ENCODE measurements around the gene FMO5. TPM values are rescaled to one million over a fixed set of nuclear protein-coding genes. Genes with fewer than 3 reads are reported as not detected.
A peak's percentile ranks its signal among the peaks of the same experiment; 100 is the strongest.

Gene FMO5
- polyA plus RNA-seq, 1 donor (not counting 4 experiments of a cell fraction or from before 2014, with no cell fraction given) = 0.31 TPM

DNA sequence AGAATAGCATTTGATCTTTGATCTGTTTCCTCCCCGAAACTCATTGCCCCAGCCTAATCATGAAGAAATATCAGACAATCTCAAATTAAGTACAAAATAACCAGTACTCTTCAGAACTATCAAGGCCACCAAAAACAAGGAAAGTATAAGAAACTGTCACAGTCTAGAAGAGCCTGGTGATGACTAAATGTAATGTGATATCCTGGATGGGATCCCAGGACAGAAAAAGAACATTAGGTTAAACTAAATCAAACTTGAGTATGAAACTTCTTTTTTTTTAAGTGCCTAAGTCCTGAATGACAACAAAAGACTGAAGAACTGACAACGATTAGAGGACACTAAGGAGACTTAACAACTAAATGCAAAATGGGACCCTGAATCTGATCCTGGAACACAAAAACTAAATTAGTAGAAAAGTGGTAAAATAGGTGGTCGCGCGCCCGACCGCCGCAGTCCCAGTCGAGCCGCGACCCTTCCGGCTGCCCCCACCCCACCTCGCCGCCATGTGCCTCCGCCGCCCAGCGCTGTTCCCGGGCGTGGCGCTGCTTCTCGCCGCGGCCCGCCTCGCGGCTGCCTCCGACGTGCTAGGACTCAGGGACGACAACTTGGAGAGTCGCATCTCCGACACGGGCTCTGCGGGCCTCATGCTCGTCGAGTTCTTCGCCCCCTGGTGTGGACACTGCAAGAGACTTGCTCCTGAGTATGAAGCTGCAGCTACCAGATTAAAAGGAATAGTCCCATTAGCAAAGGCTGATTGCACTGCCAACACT lies 47.3 kb downstream of the FMO5 start:
- dilution Hi-C loops (cut with MboI; ENCODE audit: extremely low pct_ligation_motif_present, low sequenced_read_pairs) = no loop called here
- DNase-seq (ENCODE audit: low read depth, low spot score) (no peak), FAIRE-seq (no peak)
- Histone ChIP-seq H3K27me3 (ENCODE audit: control insufficient read depth, extremely low read depth, insufficient read depth, low read length) (no peaks in the 10 kb centered on the region), H3K4me1 (ENCODE audit: control insufficient read depth, extremely low read depth, insufficient read depth, low read length) (peaks cover 8% of the 10 kb centered on the region), H3K9me3 (ENCODE audit: control insufficient read depth, low read depth, low read length) (no peaks in the 10 kb centered on the region), H3K79me2 (ENCODE audit: control insufficient read depth, insufficient read depth, low read length) (peaks cover 5% of the 10 kb centered on the region), H3K27ac (ENCODE audit: control insufficient read depth, insufficient read depth, low read length) (no peak overlapping the region), H2AFZ (ENCODE audit: control insufficient read depth, low read length) (no peak overlapping the region), H3K4me2 (ENCODE audit: control insufficient read depth, extremely low read depth, insufficient read depth, low read depth, low read length) (peak overlapping the region; percentile 41), H3K9me1 (ENCODE audit: control insufficient read depth, extremely low read depth, insufficient read depth, low read length) (no peaks in the 10 kb centered on the region), H3K36me3 (ENCODE audit: control insufficient read depth in 2 of 2, extremely low read depth in 1 of 2, insufficient read depth in 2 of 2, low read length in 2 of 2) (no peaks in the 10 kb centered on the region), H3K9ac (ENCODE audit: control insufficient read depth, extremely low read depth, insufficient read depth, low read length) (no peak overlapping the region), H4K20me1 (ENCODE audit: control insufficient read depth, extremely low read depth, insufficient read depth, low read length) (no peaks in the 10 kb centered on the region), H3K4me3 (ENCODE audit: control insufficient read depth in 2 of 3, extremely low read depth in 1 of 3, insufficient read depth in 2 of 3, low read depth in 1 of 3, low read length in 3 of 3) (no peak overlapping the region)
- TF ChIP-seq, protein P1, sequence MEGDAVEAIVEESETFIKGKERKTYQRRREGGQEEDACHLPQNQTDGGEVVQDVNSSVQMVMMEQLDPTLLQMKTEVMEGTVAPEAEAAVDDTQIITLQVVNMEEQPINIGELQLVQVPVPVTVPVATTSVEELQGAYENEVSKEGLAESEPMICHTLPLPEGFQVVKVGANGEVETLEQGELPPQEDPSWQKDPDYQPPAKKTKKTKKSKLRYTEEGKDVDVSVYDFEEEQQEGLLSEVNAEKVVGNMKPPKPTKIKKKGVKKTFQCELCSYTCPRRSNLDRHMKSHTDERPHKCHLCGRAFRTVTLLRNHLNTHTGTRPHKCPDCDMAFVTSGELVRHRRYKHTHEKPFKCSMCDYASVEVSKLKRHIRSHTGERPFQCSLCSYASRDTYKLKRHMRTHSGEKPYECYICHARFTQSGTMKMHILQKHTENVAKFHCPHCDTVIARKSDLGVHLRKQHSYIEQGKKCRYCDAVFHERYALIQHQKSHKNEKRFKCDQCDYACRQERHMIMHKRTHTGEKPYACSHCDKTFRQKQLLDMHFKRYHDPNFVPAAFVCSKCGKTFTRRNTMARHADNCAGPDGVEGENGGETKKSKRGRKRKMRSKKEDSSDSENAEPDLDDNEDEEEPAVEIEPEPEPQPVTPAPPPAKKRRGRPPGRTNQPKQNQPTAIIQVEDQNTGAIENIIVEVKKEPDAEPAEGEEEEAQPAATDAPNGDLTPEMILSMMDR (optimal IDR thresholded peaks at IDR 0.05 in 1 of 3, IDR thresholded peaks at IDR 0.05 in 1 of 3, conservative IDR thresholded peaks at IDR 0.05 in 1 of 3; ENCODE audit: extremely low read depth in 1 of 3, insufficient read depth in 2 of 3, low read length in 3 of 3) = no peak
- no peak for TF ChIP-seq EZH2 (IDR thresholded peaks at IDR 0.05; ENCODE audit: low read length)

DNA sequence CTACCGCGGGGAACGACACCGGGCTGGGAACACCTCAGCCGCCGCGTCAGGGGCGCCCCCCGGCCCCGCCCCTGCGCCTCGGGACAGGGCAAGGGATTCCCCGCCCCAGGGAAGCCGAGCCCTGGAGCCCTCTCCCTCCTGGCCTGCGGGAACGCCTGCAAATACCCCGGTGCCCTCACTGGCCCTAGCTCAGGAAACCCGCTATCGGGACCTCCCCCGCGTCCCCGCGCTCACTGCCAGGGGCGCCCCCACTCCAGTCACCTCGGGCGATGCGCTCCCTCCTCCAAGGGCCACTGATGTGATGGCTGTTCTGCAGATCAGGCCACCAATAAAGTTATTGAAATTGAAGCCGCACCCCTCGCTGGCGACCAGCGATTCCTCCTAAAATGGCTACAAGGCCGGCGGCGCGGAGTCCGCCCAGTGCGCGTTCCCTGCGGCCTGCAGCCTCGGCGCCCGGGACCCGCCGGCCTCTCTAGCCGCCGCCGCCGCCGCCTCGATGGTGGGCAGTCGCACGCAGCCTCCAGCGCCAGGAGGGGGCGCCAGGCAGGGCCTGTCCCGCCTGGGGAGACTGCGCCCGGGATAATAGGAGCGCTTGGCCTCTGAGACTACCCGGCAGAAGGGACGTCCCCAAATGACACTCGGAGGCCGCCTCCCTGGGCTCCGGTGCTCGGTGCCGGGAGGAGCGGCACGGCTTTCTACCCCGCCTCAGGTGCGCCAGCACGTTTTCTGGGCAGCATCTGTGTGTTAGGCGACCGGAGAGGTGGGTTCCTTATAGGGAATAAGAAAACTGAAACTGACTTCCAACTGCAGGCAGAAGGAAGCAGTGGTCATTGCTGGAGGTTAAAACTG lies 52.7 kb downstream of the FMO5 start, which contains the start of gene PRKAB2:
TSS of gene PRKAB2 (minus strand) at position 303 of the 849 bp plus-strand sequence. CDS start 326 bp downstream, outside the sequence.
- dilution Hi-C loops (cut with MboI; ENCODE audit: extremely low pct_ligation_motif_present, low sequenced_read_pairs) = no loop called here
- Histone ChIP-seq H3K9me3 (ENCODE audit: control insufficient read depth, low read depth, low read length) (no peaks in the 10 kb centered on the region), H3K9me1 (ENCODE audit: control insufficient read depth, extremely low read depth, insufficient read depth, low read length) (no peaks in the 10 kb centered on the region), H3K36me3 (ENCODE audit: control insufficient read depth in 2 of 2, extremely low read depth in 1 of 2, insufficient read depth in 2 of 2, low read length in 2 of 2) (no peaks in the 10 kb centered on the region), H3K27me3 (ENCODE audit: control insufficient read depth, extremely low read depth, insufficient read depth, low read length) (no peaks in the 10 kb centered on the region), H4K20me1 (ENCODE audit: control insufficient read depth, extremely low read depth, insufficient read depth, low read length) (no peaks in the 10 kb centered on the region), H3K27ac (ENCODE audit: control insufficient read depth, insufficient read depth, low read length) (peak within 1 kb of the TSS; percentile 82), H3K79me2 (ENCODE audit: control insufficient read depth, insufficient read depth, low read length) (peaks cover 45% of the 10 kb centered on the region), H3K4me3 (ENCODE audit: control insufficient read depth in 2 of 3, extremely low read depth in 1 of 3, insufficient read depth in 2 of 3, low read depth in 1 of 3, low read length in 3 of 3) (peak within 1 kb of the TSS; percentile 69 to 97 (median 95)), H2AFZ (ENCODE audit: control insufficient read depth, low read length) (peak within 1 kb of the TSS; percentile 83), H3K9ac (ENCODE audit: control insufficient read depth, extremely low read depth, insufficient read depth, low read length) (peak within 1 kb of the TSS; percentile 94), H3K4me2 (ENCODE audit: control insufficient read depth, extremely low read depth, insufficient read depth, low read depth, low read length) (peak within 1 kb of the TSS; percentile 65), H3K4me1 (ENCODE audit: control insufficient read depth, extremely low read depth, insufficient read depth, low read length) (peaks cover 35% of the 10 kb centered on the region)
- TF ChIP-seq, protein P1 (optimal IDR thresholded peaks at IDR 0.05 in 1 of 3, IDR thresholded peaks at IDR 0.05 in 1 of 3, conservative IDR thresholded peaks at IDR 0.05 in 1 of 3; ENCODE audit: extremely low read depth in 1 of 3, insufficient read depth in 2 of 3, low read length in 3 of 3) = peak; percentile 57 to 81 (median 81)
- TF ChIP-seq EZH2 (IDR thresholded peaks at IDR 0.05; ENCODE audit: low read length) = no peak
- DNase-seq (ENCODE audit: low read depth, low spot score) (peak; percentile 49), FAIRE-seq (no peak)

All from keratinocyte (primary cell).